Karpas-422 (cell line): Measurements from ENCODE around the gene IMMT. TPM values are rescaled to one million over a fixed set of nuclear protein-coding genes. Genes with fewer than 3 reads are reported as not detected.
A peak's percentile ranks its signal among the peaks of the same experiment; 100 is the strongest.

Experiments
- DNase-seq: peaks from one replicate; pipeline ENCODE4 v3.0.0-alpha.2; 2015
- H2AFZ ChIP-seq: fragments of 200-600 bp; sonication (generic); 2 replicates; pipeline ENCODE4 v1.6.1; 2014; ENCODE audit warnings: antibody characterized with exemption, low read length, mixed read lengths
- H3K27ac ChIP-seq: fragments of 200-600 bp; sonication (generic); 2 replicates; pipeline ENCODE4 v1.5.1; 2014; ENCODE audit warnings: mild to moderate bottlenecking, low read length, moderate library complexity
- H3K27me3 ChIP-seq: fragments of 200-600 bp; sonication (generic); 2 replicates; pipeline ENCODE4 v1.6.1; 2014; ENCODE audit warnings: low read length, mixed read lengths
- H3K36me3 ChIP-seq: fragments of 200-600 bp; sonication (generic); 2 replicates; pipeline ENCODE4 v1.6.1; 2014; ENCODE audit warnings: low read length, mixed read lengths; ENCODE audit not compliant: insufficient read depth
- H3K4me1 ChIP-seq: fragments of 200-600 bp; sonication (generic); 2 replicates; pipeline ENCODE4 v1.6.1; 2014; ENCODE audit warnings: mild to moderate bottlenecking, low read length, mixed read lengths
- H3K4me2 ChIP-seq: fragments of 200-600 bp; sonication (generic); 2 replicates; pipeline ENCODE4 v1.6.1; 2014; ENCODE audit warnings: low read length, low read depth, mild to moderate bottlenecking; ENCODE audit not compliant: poor library complexity, severe bottlenecking
- H3K4me3 ChIP-seq: fragments of 200-600 bp; sonication (generic); 2 replicates; pipeline ENCODE4 v1.5.1; 2014; ENCODE audit warnings: mild to moderate bottlenecking, antibody characterized with exemption, low read length, mixed read lengths
- H3K79me2 ChIP-seq: fragments of 200-600 bp; sonication (generic); 2 replicates; pipeline ENCODE4 v1.6.1; 2014; ENCODE audit warnings: mild to moderate bottlenecking, low read length, mixed read lengths
- H3K9ac ChIP-seq: fragments of 200-600 bp; sonication (generic); 2 replicates; pipeline ENCODE4 v1.6.0; 2014; ENCODE audit warnings: low read length
- H3K9me2 ChIP-seq: fragments of 200-600 bp; sonication (generic), shearing (Covaris generic); replicated peaks from 2 replicates; pipeline ENCODE4 v1.6.0; 2014; ENCODE audit warnings: mild to moderate bottlenecking, low read length, moderate library complexity; ENCODE audit not compliant: insufficient read depth
- H3K9me3 ChIP-seq: fragments of 300-700, 200-600 bp; sonication (generic); 2 replicates; pipeline ENCODE4 v1.6.1; 2014; ENCODE audit warnings: low read length, mixed read lengths
- H4K20me1 ChIP-seq: fragments of 200-600 bp; sonication (generic); 2 replicates; pipeline ENCODE4 v1.6.1; 2014; ENCODE audit warnings: mild to moderate bottlenecking, antibody characterized with exemption, low read length, low read depth; ENCODE audit not compliant: insufficient read depth
- total RNA-seq: library from RNA; depleted of rRNA; stranded (reverse); fragments of >200 nt; shearing (Covaris generic); gene quantifications from 2 replicates; pipeline ENCODE4 v1.2.3, GENCODE V29; 2014; ENCODE audit warnings: low replicate concordance

Gene IMMT
- total RNA-seq, 1 experiment from 2014 or later, result 115 TPM

DNA sequence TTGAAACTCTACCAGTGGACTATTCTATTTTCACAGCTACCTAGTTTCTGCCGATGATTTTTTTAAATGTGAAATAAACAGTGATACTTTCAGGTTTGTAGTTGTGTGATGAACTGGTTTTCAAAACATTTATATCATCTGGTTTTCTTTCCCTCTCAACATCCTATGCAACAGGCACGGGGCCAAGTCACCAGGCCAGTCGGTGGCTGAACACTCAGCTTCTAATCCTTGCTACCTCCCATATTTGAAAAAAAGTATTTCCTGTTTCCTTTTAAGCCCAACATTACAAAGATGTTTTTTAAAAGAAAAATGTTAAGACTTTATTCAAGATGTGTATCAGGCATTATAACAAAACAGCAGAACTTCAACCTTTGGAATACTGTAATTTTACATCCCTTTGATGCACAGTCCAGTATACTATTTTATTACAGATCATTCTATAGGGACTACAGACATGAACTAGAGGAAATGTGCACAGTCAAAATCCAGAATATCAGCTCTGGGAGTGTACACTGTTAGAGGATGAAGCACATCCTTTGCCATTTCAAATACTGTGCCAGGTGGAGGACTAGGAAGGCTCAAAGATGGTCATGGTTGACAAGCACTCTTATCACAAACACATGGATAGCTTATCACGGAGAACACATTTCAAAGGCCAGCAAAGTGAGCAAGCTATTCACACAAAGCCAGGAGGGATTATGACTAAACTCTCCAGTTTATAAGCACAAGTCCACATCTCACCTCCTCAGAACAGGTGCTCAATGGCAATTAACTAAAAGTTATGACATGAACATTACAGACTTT, 18.6 kb upstream of the IMMT start:
- H3K27ac ChIP-seq, result no peak overlapping the region
- H3K9ac ChIP-seq, result no peak overlapping the region
- no peak for DNase-seq
- no peak overlapping the region for H2AFZ ChIP-seq
- no peak overlapping the region for H3K4me3 ChIP-seq
- 0 out of 2 replicates have a peak, but pooled peaks cover 7% of the 10 kb centered on the region for H4K20me1 ChIP-seq
- H3K9me2 ChIP-seq, result no peaks in the 10 kb centered on the region
- H3K4me2 ChIP-seq, result no peak overlapping the region
- H3K4me1 ChIP-seq, result peaks cover 17% of the 10 kb centered on the region
- peaks cover 47% of the 10 kb centered on the region for H3K36me3 ChIP-seq
- H3K9me3 ChIP-seq, result no peaks in the 10 kb centered on the region
- no peaks in the 10 kb centered on the region for H3K27me3 ChIP-seq
- H3K79me2 ChIP-seq, result no peaks in the 10 kb centered on the region

GRCh38 chr2:86213056-86213455, 17.8 kb upstream of the IMMT start:
- Histone ChIP-seq H3K9me3 (no peaks in the 10 kb centered on the region), H3K79me2 (no peaks in the 10 kb centered on the region), H3K9ac (no peak overlapping the region), H3K4me2 (no peak overlapping the region), H3K9me2 (no peaks in the 10 kb centered on the region), H3K27me3 (no peaks in the 10 kb centered on the region), H2AFZ (no peak overlapping the region), H4K20me1 (0 out of 2 replicates have a peak, but pooled peaks cover 7% of the 10 kb centered on the region), H3K27ac (no peak overlapping the region), H3K36me3 (peaks cover 51% of the 10 kb centered on the region), H3K4me3 (no peak overlapping the region), H3K4me1 (peaks cover 17% of the 10 kb centered on the region)
- DNase-seq, result no peak

- no peak overlapping the region for H2AFZ ChIP-seq
- H3K9me3 ChIP-seq, result no peaks in the 10 kb centered on the region
- H3K36me3 ChIP-seq, result peaks cover 56% of the 10 kb centered on the region
- no peaks in the 10 kb centered on the region for H3K9me2 ChIP-seq
- no peak overlapping the region for H3K27ac ChIP-seq
- no peaks in the 10 kb centered on the region for H3K79me2 ChIP-seq
- no peak for DNase-seq
- no peak overlapping the region for H3K9ac ChIP-seq
- H3K4me3 ChIP-seq, result no peak overlapping the region
- H3K4me2 ChIP-seq, result no peak overlapping the region
- 0 out of 2 replicates have a peak, but pooled peaks cover 7% of the 10 kb centered on the region for H4K20me1 ChIP-seq
- no peaks in the 10 kb centered on the region for H3K27me3 ChIP-seq
- peaks cover 17% of the 10 kb centered on the region for H3K4me1 ChIP-seq
Measured at GRCh38 chr2:86211796-86212188, 16.5 kb upstream of the IMMT start.

DNA sequence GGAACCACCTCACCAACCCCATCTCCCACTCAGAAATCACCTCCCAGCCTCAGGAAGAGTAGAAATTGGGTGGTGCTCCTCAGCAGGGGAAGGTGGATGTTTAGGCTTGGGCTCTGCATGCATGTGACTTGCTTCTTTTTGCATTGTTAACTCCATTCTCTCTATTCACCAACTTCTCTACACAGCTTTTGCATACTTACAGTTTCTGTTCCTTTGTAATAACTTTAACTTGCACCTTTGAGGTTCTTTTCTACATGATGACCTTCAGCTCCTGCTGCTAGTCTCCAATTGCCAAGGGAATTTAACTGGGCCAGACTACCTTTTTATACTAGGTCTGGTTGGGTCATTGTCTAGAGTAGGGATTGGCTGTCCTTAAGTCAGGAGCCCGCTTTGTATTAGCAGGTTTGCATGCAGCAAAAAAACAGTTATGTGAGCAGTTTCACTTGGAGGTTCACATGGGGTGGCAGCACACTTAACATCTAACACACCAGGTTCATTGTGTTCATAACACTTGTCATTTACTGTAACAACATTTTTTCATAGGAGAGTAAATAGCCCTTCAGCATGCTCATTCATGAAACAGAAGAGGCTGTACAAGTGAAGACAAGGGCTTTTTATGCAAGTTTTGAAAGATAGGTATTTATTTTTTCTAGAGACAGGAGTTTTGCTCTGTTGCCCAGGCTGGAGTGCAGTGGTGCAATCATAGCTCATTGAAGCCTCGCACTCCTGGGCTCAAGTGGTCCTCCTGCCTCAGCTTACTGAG, 16.0 kb upstream of the IMMT start:
- H3K27me3 ChIP-seq, result no peaks in the 10 kb centered on the region
- no peak overlapping the region for H3K9ac ChIP-seq
- no peak overlapping the region for H2AFZ ChIP-seq
- H4K20me1 ChIP-seq, result 0 out of 2 replicates have a peak, but pooled peaks cover 7% of the 10 kb centered on the region
- H3K9me2 ChIP-seq, result no peaks in the 10 kb centered on the region
- peak overlapping the region; percentile 31; the same call in 1 of the 2 replicates for H3K27ac ChIP-seq
- peaks cover 17% of the 10 kb centered on the region for H3K4me1 ChIP-seq
- no peaks in the 10 kb centered on the region; the same call in 1 of the 2 replicates for H3K79me2 ChIP-seq
- DNase-seq, result peak; percentile 46
- no peak overlapping the region for H3K4me3 ChIP-seq
- peaks cover 62% of the 10 kb centered on the region for H3K36me3 ChIP-seq
- no peaks in the 10 kb centered on the region for H3K9me3 ChIP-seq
- H3K4me2 ChIP-seq, result no peak overlapping the region

DNA sequence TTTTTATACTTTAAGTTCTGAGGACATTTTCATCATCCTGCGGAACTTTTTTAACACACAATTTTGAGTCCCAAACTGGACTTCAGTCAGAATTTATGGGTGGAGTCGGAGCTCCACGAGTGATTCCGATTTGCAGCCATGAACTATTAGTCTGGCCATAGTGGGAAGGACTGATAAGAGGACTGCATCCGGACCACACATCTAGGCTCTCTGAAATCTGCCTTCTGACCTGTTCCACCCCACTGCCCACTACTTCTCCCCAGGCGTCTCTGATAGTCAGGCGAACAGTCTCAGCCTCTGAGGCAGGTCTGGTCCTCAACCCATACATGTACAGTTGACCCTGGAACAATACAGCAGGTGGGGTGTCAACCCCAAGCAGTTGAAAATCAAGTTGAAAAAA, 9.2 kb upstream of the IMMT start:
- Histone ChIP-seq H3K27me3 (no peaks in the 10 kb centered on the region), H3K9me3 (no peaks in the 10 kb centered on the region), H3K9me2 (no peaks in the 10 kb centered on the region), H3K4me2 (no peak overlapping the region), H3K36me3 (peaks cover 35% of the 10 kb centered on the region; the same call in 1 of the 2 replicates), H4K20me1 (no peaks in the 10 kb centered on the region), H3K4me3 (no peak overlapping the region), H3K79me2 (peaks cover 62% of the 10 kb centered on the region), H3K4me1 (peaks cover 28% of the 10 kb centered on the region), H3K9ac (no peak overlapping the region), H2AFZ (no peak overlapping the region), H3K27ac (no peak overlapping the region)
- DNase-seq, result no peak

- H3K36me3 ChIP-seq, result peaks cover 27% of the 10 kb centered on the region; the same call in 1 of the 2 replicates
- H3K27ac ChIP-seq, result no peak overlapping the region
- H3K4me3 ChIP-seq, result no peak overlapping the region
- peak; percentile 49 for DNase-seq
- no peak overlapping the region for H3K4me2 ChIP-seq
- no peaks in the 10 kb centered on the region for H3K9me3 ChIP-seq
- H3K9ac ChIP-seq, result no peak overlapping the region
- H3K79me2 ChIP-seq, result peaks cover 64% of the 10 kb centered on the region
- H3K27me3 ChIP-seq, result no peaks in the 10 kb centered on the region
- no peaks in the 10 kb centered on the region for H3K9me2 ChIP-seq
- H4K20me1 ChIP-seq, result no peaks in the 10 kb centered on the region
- H3K4me1 ChIP-seq, result peaks cover 30% of the 10 kb centered on the region
- H2AFZ ChIP-seq, result no peak overlapping the region
Measured at GRCh38 chr2:86203614-86204013, 8.4 kb upstream of the IMMT start.

DNA sequence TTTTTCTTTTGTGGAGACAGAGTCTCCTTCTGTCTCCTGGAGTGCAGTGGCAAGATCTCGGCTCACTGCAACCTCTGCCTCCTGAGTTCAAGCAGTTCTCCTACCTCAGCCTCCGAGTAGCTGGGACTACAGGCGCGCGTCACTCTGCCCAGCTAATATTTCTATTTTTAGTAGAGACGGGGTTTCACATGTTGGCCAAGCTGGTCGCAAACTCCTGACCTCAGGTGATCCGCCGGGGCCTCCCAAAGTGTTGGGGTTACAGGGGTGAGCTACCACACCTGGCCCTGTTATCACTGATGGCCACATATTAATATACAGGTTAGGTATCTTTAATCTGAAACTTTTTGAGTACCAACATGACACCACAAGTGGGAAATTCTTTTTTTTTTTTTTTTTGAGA, 7.4 kb upstream of the IMMT start:
- H3K79me2 ChIP-seq, result peaks cover 67% of the 10 kb centered on the region
- no peaks in the 10 kb centered on the region for H3K9me2 ChIP-seq
- H3K27me3 ChIP-seq, result no peaks in the 10 kb centered on the region
- H3K4me1 ChIP-seq, result peaks cover 30% of the 10 kb centered on the region
- H3K4me3 ChIP-seq, result no peak overlapping the region
- H3K36me3 ChIP-seq, result peaks cover 22% of the 10 kb centered on the region; the same call in 1 of the 2 replicates
- no peak overlapping the region for H3K27ac ChIP-seq
- H3K9ac ChIP-seq, result no peak overlapping the region
- no peaks in the 10 kb centered on the region for H3K9me3 ChIP-seq
- no peaks in the 10 kb centered on the region for H4K20me1 ChIP-seq
- no peak for DNase-seq
- H3K4me2 ChIP-seq, result no peak overlapping the region
- no peak overlapping the region for H2AFZ ChIP-seq

DNA sequence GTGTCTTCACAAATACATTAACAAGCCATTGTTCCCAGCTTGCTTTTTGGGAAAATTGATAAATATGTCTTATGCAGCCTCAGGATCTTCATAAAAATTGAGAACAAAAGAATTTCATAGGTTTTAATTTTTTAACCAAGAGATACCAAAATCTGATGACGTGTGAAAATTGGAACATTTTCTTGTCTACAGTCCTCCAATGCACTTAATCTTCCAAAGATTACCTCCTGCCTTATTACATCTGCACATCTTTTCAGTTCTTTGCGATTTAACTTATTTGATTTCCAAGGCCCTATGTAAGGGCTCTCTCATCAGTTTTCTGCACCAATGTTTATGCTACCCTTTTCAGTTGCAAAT, 7.1 kb upstream of the IMMT start:
- Histone ChIP-seq H3K79me2 (peaks cover 67% of the 10 kb centered on the region), H3K27me3 (no peaks in the 10 kb centered on the region), H3K4me1 (peaks cover 30% of the 10 kb centered on the region), H3K27ac (no peak overlapping the region), H2AFZ (no peak overlapping the region), H4K20me1 (no peaks in the 10 kb centered on the region), H3K9me2 (no peaks in the 10 kb centered on the region), H3K4me2 (peak overlapping the region; percentile 86), H3K4me3 (no peak overlapping the region), H3K9me3 (no peaks in the 10 kb centered on the region), H3K9ac (no peak overlapping the region), H3K36me3 (peaks cover 21% of the 10 kb centered on the region; the same call in 1 of the 2 replicates)
- no peak for DNase-seq
